ENCODE results near the gene UNC5B. TPM values are rescaled to one million over a fixed set of nuclear protein-coding genes. Genes with fewer than 3 reads are reported as not detected.

UNC5B gene
- polyA plus RNA-seq, 1 donor (not counting 4 experiments of a cell fraction or from before 2014, with no cell fraction given), result 1.1 TPM

- FAIRE-seq (no peak), DNase-seq (ENCODE audit: low read depth, low spot score) (no peak)
- dilution Hi-C loops (cut with MboI; ENCODE audit: extremely low pct_ligation_motif_present, low sequenced_read_pairs), result no loop called here
- Histone ChIP-seq H3K27me3 (ENCODE audit: control insufficient read depth, extremely low read depth, insufficient read depth, low read length) (no peaks in the 10 kb centered on the region), H3K4me1 (ENCODE audit: control insufficient read depth, extremely low read depth, insufficient read depth, low read length) (peaks cover 19% of the 10 kb centered on the region), H3K4me2 (ENCODE audit: control insufficient read depth, extremely low read depth, insufficient read depth, low read depth, low read length) (no peak overlapping the region), H3K27ac (ENCODE audit: control insufficient read depth, insufficient read depth, low read length) (no peak overlapping the region), H3K36me3 (ENCODE audit: control insufficient read depth in 2 of 2, extremely low read depth in 1 of 2, insufficient read depth in 2 of 2, low read length in 2 of 2) (no peaks in the 10 kb centered on the region), H3K4me3 (ENCODE audit: control insufficient read depth in 2 of 3, extremely low read depth in 1 of 3, insufficient read depth in 2 of 3, low read depth in 1 of 3, low read length in 3 of 3) (no peak overlapping the region), H3K9me3 (ENCODE audit: control insufficient read depth, low read depth, low read length) (no peaks in the 10 kb centered on the region), H3K9ac (ENCODE audit: control insufficient read depth, extremely low read depth, insufficient read depth, low read length) (no peak overlapping the region), H3K79me2 (ENCODE audit: control insufficient read depth, insufficient read depth, low read length) (no peaks in the 10 kb centered on the region), H3K9me1 (ENCODE audit: control insufficient read depth, extremely low read depth, insufficient read depth, low read length) (no peaks in the 10 kb centered on the region), H4K20me1 (ENCODE audit: control insufficient read depth, extremely low read depth, insufficient read depth, low read length) (no peaks in the 10 kb centered on the region), H2AFZ (ENCODE audit: control insufficient read depth, low read length) (no peak overlapping the region)
- TF ChIP-seq CTCF (optimal IDR thresholded peaks at IDR 0.05 in 1 of 3, IDR thresholded peaks at IDR 0.05 in 1 of 3, conservative IDR thresholded peaks at IDR 0.05 in 1 of 3; ENCODE audit: extremely low read depth in 1 of 3, insufficient read depth in 2 of 3, low read length in 3 of 3) (no peak), EZH2 (IDR thresholded peaks at IDR 0.05; ENCODE audit: low read length) (no peak)
Measured at GRCh38 chr10:71239946-71240795, 27.8 kb downstream of the UNC5B start.

DNA sequence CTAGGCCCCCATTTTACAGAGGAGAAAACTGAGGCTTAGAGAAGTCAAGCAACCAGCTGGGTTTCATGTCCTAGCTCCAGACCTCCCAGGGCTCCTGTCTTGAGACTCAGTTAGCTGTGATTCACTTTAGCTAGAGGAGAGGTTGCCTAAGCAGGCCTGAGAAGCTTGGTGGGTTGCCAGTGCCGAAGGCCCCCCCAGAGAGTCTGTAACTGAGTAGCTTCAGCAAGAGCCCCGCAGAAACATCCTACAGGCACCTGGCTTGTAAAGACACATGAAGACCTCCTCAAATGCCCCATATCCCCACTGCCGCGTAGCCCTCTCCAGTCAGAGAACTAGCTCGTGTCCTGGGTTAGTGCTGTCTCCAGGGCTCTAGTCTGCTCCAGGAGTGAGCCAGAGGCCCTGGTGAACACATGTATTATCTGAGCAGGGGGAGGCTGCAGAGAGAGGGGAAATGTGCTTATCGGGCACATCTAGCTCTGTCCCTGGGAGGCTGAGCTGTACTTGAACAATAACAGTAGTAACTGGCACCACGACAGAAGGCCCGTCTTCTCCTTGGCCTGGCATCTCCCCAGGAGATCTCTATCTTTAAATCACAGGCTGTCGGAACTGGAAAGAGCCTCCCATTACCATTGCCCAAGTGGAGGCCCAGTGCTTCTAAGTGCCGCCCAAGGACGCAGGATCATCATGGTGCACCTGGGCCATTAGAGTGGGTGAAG lies 28.9 kb downstream of the UNC5B start:
- H2AFZ ChIP-seq (ENCODE audit: control insufficient read depth, low read length), result no peak overlapping the region
- H3K4me3 ChIP-seq (ENCODE audit: control insufficient read depth in 2 of 3, extremely low read depth in 1 of 3, insufficient read depth in 2 of 3, low read depth in 1 of 3, low read length in 3 of 3), result no peak overlapping the region
- no peak for DNase-seq (ENCODE audit: low read depth, low spot score)
- FAIRE-seq, result no peak
- H3K9me3 ChIP-seq (ENCODE audit: control insufficient read depth, low read depth, low read length), result no peaks in the 10 kb centered on the region
- H3K27me3 ChIP-seq (ENCODE audit: control insufficient read depth, extremely low read depth, insufficient read depth, low read length), result no peaks in the 10 kb centered on the region
- H3K36me3 ChIP-seq (ENCODE audit: control insufficient read depth in 2 of 2, extremely low read depth in 1 of 2, insufficient read depth in 2 of 2, low read length in 2 of 2), result no peaks in the 10 kb centered on the region
- no peaks in the 10 kb centered on the region for H3K9me1 ChIP-seq (ENCODE audit: control insufficient read depth, extremely low read depth, insufficient read depth, low read length)
- H3K4me2 ChIP-seq (ENCODE audit: control insufficient read depth, extremely low read depth, insufficient read depth, low read depth, low read length), result no peak overlapping the region
- H3K4me1 ChIP-seq (ENCODE audit: control insufficient read depth, extremely low read depth, insufficient read depth, low read length), result peaks cover 29% of the 10 kb centered on the region
- H3K27ac ChIP-seq (ENCODE audit: control insufficient read depth, insufficient read depth, low read length), result no peak overlapping the region
- H3K9ac ChIP-seq (ENCODE audit: control insufficient read depth, extremely low read depth, insufficient read depth, low read length), result no peak overlapping the region
- no peak for TF ChIP-seq EZH2 (IDR thresholded peaks at IDR 0.05; ENCODE audit: low read length)
- TF ChIP-seq CTCF (optimal IDR thresholded peaks at IDR 0.05 in 1 of 3, IDR thresholded peaks at IDR 0.05 in 1 of 3, conservative IDR thresholded peaks at IDR 0.05 in 1 of 3; ENCODE audit: extremely low read depth in 1 of 3, insufficient read depth in 2 of 3, low read length in 3 of 3), result no peak
- no peaks in the 10 kb centered on the region for H3K79me2 ChIP-seq (ENCODE audit: control insufficient read depth, insufficient read depth, low read length)
- H4K20me1 ChIP-seq (ENCODE audit: control insufficient read depth, extremely low read depth, insufficient read depth, low read length), result no peaks in the 10 kb centered on the region
- dilution Hi-C loops (cut with MboI; ENCODE audit: extremely low pct_ligation_motif_present, low sequenced_read_pairs), result no loop called here
